HG02870 (cell line): ENCODE data around the gene MAPT.

Source experiments
- ATAC-seq: cut with Tn5 transposase; IDR thresholded peaks from one replicate; pipeline ENCODE4 v1.9.1; 2021; ENCODE audit warnings: mild to moderate bottlenecking, moderate library complexity; ENCODE audit not compliant: unreplicated experiment

Gene MAPT

DNA sequence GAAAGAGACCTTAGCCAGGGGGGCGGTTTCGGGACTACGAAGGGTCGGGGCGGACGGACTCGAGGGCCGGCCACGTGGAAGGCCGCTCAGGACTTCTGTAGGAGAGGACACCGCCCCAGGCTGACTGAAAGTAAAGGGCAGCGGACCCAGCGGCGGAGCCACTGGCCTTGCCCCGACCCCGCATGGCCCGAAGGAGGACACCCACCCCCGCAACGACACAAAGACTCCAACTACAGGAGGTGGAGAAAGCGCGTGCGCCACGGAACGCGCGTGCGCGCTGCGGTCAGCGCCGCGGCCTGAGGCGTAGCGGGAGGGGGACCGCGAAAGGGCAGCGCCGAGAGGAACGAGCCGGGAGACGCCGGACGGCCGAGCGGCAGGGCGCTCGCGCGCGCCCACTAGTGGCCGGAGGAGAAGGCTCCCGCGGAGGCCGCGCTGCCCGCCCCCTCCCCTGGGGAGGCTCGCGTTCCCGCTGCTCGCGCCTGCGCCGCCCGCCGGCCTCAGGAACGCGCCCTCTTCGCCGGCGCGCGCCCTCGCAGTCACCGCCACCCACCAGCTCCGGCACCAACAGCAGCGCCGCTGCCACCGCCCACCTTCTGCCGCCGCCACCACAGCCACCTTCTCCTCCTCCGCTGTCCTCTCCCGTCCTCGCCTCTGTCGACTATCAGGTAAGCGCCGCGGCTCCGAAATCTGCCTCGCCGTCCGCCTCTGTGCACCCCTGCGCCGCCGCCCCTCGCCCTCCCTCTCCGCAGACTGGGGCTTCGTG lies at the start of gene MAPT:
Gene MAPT, plus strand, starts transcription at position 533 of the 763 bp plus-strand sequence. CDS start 67,784 bp downstream, outside the sequence.
- ATAC-seq: peak; percentile 59

DNA sequence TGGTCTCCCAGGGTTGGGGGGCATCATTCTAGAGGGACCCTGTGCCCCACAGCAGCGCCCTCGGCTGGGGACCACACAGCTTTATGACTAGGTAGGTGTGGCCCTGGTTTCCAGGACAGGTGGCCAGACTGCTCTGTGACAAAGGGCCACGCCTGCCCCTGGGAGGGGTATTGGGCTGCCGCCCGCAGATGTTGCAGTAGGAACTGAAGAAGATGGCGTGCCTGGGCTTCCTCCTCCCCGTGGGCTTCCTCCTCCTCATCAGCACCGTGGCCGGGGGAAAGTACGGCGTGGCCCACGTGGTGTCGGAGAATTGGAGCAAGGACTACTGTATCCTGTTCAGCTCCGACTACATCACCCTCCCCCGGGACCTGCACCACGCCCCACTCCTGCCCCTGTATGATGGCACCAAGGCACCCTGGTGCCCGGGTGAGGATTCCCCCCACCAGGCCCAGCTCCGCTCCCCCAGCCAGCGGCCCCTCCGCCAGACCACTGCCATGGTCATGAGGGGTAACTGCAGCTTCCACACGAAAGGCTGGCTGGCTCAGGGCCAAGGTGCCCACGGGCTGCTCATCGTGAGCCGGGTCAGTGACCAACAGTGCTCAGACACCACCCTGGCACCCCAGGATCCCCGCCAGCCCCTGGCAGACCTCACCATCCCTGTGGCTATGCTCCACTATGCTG lies 49.5 kb upstream of the MAPT start, which contains the start of gene SPPL2C:
Gene SPPL2C, plus strand, starts transcription at position 187 of the 681 bp plus-strand sequence. Its CDS starts 26 bp downstream, at position 213.
- ATAC-seq: no peak

DNA sequence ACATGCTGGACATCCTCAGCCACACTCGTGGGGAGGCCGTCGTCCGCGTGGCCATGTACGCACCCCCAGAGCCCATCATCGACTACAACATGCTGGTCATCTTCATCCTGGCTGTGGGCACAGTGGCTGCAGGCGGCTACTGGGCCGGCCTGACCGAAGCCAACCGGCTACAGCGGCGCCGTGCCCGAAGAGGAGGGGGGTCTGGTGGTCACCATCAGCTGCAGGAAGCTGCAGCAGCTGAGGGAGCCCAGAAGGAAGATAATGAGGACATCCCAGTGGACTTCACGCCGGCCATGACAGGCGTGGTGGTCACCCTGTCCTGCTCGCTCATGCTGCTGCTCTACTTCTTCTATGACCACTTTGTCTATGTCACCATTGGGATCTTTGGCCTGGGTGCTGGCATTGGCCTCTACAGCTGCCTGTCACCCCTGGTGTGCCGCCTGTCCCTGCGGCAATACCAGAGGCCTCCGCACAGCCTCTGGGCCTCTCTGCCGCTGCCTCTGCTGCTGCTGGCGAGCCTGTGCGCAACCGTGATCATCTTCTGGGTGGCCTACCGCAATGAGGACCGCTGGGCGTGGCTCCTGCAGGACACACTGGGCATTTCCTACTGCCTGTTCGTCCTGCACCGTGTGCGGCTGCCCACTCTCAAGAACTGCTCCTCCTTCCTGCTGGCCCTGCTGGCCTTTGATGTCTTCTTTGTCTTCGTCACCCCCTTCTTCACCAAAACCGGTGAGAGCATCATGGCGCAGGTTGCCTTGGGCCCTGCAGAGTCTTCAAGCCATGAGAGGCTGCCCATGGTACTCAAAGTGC lies 48.8 kb upstream of the MAPT start:
- no peak for ATAC-seq

DNA sequence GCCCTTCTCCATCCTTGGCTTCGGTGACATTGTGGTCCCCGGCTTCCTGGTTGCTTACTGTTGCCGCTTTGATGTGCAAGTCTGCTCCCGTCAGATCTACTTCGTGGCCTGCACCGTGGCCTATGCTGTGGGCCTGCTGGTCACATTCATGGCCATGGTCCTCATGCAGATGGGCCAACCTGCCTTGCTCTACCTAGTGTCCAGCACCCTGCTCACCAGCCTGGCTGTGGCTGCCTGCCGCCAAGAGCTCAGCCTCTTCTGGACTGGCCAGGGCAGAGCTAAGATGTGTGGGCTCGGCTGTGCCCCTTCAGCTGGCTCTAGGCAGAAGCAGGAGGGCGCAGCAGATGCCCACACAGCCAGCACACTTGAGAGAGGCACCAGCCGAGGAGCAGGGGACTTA lies 48.1 kb upstream of the MAPT start:
- no peak for ATAC-seq

DNA sequence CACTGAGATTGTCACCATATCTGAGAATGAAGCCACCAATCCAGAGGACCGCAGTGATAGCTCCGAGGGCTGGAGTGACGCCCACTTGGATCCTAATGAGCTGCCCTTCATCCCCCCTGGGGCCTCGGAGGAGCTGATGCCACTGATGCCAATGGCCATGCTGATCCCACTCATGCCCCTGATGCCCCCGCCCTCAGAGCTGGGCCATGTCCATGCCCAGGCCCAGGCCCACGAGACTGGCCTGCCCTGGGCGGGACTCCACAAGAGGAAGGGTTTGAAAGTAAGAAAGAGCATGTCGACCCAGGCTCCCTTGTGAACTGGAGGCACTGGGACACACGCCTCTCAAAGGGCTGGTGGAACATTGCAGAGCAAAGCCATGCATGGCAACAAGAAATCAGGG lies 47.7 kb upstream of the MAPT start:
- no peak for ATAC-seq

DNA sequence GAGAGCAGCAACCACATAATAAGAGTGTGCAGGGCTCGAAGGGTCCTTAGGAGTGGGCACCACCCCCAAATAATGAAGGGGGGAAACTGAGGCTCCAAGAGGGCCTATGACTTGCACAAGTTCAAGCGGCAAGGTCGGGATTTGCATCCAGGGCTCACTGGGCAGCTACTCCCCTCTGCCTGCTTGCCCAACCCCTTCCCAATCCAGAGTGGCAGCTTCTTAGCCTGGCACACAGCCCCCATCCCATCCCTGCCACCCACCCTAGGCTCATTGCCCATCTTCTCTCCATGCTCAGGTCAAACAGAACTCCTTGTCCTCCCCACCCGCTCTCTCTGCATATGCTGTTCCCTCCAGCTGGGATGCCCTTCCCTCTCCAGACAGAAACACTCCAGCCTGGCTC lies 47.3 kb upstream of the MAPT start:
- ATAC-seq: no peak

DNA sequence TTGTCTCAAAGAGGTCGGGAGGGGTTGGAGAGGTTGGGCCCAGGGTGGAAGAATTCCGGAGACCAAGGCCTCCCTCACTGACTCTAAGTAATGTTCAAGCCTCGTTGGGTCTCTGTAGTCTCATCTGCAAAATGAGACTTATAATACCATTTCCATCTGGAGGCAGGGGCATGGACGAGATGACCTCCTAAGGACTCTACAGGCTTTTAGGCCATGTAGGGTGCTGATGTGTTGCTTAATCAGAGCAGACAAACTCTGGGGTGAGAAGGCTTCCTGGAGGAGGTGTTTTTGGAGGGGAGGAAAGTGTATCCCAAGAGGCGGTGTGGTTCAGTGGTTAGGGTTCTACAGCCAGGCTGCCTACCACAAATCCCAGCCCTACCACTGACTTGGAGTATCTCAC lies 46.6 kb upstream of the MAPT start:
- ATAC-seq: no peak

DNA sequence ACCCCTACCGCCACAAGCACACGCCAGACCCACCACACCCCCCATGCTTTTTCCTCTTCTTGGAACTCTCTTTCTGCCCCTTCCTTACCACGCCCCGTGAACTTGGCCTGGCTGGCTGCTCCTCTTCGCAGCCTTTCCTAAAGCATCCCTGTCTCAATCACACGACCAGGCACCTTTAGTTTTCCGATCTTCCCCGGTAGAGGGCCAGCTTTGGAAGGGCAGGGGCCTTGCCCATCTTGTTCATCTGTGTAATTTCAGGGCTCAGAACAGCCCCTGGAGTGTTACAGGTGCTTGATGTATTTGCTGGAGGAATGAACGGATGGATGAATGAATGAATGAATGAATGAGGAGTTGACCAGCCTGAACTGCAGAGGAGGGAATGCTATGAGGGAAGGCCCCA lies 45.9 kb upstream of the MAPT start:
- no peak for ATAC-seq

DNA sequence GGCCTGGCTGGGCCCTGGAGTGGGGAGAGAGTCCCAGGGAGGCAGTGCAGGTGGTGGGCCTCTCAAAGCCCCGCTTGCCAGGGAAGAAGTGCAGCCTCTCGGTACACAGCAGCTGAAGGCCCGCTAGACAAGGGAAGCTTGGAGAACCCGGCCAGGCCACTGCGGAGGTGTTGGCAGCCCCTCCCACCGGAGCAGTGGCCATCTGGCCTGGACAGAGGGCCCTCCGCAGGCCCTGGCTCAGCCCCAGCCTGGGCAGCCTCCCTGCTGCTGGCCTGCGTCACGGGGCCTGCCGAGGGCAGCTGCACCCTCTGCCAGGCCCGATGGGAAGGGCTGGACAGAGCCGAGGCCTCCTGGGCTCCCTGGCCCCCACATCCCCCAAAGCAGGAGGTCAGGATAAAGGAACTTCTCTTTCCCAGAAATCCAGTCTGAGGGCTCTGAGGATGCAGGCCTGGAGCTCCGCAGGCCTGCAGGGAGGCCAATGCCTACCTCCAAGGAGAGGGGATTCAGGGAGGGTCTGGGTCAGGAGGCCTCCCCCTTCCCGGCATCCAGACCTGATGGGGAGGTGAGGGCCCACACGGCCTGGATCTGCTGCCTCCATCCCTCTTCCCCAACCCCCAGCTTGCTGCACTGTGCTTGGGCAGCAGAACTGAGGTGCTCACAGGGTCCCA lies 45.4 kb upstream of the MAPT start:
- no peak for ATAC-seq

DNA sequence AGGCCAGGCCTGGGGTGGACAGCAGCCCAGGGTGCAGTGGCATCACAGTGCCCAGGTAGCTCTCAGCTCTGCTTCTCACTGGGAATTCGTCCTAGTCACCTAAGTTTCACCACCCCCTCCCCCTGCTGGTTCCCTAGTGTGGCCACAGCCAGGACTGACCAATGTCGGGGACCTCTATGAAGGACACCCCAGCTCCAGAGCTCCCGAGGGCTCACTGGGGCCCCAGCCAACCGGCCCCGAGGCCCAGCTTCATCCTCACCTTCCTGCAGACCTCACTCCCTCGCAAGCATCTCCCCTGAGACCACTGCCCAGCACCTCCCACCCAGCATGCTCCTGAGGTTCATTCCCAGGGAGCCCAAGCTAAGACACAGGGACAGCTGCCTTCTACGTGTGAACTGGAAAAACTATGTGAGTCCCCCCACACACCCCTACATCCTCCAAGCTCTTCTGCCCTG lies 44.8 kb upstream of the MAPT start:
- ATAC-seq: no peak

DNA sequence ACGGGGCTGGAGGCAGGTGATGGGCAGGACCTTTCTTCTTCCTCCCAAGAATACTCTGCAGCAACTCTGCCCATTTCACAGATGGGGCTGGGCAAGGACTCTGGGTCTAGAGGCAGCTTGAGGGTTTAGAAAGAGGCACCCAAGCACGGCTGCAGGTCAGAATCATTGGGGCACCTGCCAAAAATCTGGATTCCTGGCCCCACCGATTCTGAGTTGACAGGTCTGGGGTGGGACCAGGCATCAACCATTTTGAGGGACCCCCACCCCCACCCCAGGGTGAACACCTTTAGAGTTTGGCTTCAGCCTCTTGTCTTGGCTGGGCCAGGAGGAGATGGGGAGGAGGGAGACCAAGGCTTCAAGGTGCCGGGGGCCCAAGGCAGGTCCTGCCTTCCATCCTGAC lies 44.3 kb upstream of the MAPT start:
- no peak for ATAC-seq

DNA sequence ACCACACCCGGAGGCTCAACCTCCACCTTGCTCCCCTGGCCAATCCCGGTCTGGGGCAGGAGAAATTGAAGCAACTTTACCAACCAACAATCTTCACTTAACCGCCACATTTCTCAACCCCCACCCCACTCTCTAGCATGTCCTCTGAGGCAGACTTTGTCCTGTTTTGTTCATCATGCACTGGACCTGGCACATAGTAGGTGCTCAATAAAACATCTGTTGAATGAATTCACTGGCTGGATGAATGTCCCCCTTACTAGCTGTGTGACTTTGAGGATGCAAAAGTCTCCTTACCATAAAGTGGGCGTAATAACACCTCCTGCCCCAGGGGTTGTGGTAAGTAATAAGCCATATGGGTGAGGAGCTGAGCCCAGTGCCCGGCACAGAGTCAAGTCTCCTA lies 43.9 kb upstream of the MAPT start:
- no peak for ATAC-seq

DNA sequence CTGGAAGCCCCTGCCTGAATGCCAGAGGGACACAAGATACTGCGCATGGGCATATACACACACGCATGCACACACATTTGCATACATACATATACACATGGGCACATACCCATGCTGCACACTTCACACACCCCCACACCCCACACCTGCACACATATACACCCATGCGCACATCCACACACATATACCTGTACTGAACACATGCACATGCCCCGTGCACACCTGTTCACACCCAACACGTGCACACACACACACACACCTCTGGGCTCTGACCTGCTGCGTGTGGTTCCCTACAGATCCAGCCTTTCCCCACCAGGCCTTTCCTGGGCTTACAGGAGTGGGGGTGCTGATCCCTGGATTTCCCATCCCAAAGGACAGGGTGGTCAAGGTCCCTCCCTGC lies 43.3 kb upstream of the MAPT start:
- no peak for ATAC-seq

DNA sequence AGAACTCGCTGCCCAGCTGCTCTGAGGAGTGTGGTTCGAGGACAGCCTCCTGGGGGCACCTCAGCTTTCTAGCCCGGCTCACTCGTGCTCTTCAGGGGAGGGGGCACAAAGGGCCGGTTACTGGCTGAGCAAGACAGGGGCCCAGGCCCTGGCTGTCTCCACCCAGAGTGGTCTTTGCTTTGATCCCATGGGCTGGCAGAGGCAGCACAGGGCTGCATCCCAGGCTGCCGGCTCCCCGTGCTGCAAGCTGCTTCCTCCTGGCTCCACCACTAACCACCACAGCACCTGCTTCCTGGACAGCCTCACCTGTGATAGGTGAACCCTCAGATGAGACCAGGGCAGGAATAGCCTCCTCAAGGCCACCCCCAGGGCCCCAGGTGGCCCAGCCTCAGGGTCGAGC lies 42.9 kb upstream of the MAPT start:
- no peak for ATAC-seq

DNA sequence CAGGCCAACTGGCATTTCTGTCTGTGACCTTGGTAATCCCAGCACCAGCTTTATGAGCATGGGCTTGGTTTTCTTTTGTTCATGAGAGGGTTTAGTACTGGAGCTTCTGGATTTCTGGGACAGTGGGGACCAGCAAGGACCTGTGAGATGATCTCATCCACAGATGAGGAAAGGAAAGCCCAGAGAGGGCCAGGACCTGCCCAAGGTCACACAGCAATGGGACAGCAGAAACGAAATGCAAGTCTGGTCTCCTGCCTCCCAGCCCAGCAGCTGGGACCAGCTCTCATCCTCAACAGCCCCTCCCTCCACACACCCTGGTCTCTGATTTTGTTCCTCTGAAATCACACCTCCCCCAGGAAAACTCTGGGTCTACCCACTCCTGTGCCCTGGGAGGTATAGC lies 42.5 kb upstream of the MAPT start:
- no peak for ATAC-seq

DNA sequence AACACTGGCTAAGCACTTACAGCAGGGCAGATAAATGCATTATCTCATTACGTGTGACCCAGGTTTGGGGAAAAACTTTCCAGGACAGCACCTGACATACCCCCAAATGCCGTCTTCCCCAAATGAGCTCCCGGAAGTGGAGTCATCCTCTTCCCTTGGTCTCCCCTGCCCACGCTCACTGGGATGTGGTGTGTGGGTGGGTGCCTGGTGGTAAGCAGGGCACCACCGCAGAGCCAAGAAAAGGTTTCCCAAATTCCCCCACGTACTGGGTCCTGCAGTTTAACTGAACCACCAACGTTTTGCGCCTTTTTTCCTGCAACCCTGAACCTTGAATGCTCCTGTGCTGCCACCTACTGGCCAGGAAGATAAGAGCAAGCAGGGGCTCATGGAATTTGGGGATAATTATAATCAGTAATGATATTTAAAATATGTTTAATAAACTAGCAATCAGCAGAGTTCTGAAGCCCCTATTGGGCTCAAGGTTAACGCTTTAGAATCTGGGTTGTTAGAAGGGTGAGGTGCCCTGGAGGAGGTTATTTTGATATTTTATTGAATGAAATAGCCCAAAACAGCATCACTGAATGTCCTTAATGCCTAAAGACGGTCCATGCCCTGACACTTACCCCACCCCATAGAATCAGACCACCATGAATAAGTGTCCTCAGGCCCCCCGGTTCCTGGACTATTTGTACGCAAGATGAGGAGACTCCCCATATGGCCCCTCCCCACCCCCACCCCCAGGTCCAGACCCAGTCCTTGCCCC lies 41.6 kb upstream of the MAPT start:
- ATAC-seq: no peak

DNA sequence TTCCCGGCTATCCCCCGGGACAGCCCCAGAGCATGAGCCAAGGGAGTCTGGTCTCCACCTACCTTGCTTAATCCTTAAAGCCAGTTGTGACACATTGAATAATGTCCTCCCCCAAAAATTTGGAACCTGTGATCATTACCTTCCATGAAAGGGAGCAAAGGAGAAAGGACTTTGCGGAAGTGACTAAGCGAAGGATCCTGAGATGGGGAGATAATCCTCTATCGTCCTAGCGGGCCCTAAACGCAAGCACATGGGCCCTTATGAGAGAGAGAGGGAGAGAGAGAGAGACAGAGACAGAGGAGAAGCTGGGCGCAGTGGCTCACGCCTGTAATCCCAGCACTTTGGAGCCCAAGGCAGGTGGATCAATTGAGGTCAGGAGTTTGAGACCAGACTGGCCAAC lies 40.1 kb upstream of the MAPT start:
- no peak for ATAC-seq

DNA sequence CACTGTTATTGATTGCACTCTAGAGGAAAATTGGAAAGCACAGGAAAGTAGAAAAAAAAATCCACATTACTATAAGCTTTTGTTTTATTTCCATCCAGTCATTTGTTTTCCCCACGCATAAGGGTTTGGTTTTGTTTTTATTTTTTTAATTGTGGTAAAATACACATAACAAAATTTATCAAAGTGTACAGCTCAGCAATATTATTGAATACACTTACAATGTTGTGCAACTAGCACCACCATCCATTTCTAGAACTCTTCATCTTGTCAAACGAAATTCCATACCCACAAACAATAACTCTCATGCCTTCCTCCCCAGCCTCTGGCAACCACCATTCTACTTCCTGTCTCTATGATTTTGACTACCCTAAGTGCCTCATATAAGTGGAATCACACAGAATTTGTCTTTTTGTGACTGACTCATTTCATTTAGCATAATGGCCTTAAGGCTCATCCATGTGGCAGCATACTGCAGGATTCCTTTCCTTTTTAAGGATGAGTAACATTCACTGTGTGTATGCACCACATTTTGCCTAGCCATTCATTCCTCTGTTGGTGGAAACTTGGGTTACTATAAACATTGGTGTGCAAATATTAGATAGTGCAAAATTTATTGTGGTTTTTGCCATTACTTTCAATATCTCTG lies 38.5 kb upstream of the MAPT start:
- no peak for ATAC-seq

DNA sequence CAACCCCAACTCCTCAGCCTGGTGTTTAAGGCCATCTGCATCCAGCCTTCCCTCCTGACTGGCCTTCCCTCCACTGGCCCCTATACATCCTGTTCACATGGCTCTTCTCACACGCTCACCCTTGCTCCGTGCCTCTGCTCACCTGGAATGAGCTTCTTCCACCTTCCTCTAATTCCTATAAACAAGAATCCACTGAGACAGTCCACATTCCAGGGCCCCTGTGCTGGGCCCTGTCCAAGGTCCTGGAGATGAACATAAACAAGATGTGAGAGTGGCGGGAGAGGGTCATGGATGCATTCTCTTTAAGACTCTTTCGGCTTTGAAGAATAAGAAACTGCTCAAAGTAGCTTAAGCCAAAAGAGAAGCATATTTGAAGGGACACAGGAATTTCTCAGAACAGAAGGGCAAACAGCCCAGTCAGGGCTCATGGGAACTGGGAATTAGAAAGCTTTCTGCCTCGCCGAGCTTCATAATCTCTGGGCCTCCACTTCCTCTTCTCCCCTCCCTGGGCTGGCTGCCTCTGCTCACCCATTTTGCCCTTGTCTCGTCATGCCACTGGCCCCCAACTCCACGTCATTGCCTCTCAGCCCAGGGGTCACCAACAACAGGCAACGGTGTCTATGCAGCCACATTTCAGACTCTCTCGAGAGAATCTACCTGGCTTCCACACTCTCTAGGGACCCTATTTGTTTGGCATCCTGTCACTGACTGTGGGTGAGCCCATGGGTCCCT lies 36.2 kb upstream of the MAPT start:
- ATAC-seq: no peak
